ENCODE measurements around the gene SLC7A6. TPM values are rescaled to one million over a fixed set of nuclear protein-coding genes. Genes with fewer than 3 reads are reported as not detected.
"Not testable (repeated sequence)": the region's sequence is repeated elsewhere in the genome, so short reads cannot be mapped to it uniquely, and the experiment has no call there.

SLC7A6 gene
- total and polyA plus RNA-seq, 2 experiments from 2014 or later = 20.5 to 29.7 TPM

- Histone ChIP-seq H3K9me3 (ENCODE audit: low read depth) (no peaks in the 10 kb centered on the region), H3K4me3 (no peak overlapping the region), H3K27ac (no peak overlapping the region), H3K36me3 (replicated peaks; ENCODE audit: insufficient read depth, low read depth) (no peaks in the 10 kb centered on the region), H2AFZ (no peak overlapping the region), H3K4me2 (no peak overlapping the region), H4K20me1 (ENCODE audit: insufficient read depth, poor library complexity, severe bottlenecking) (no peaks in the 10 kb centered on the region), H3K4me1 (ENCODE audit: insufficient read depth) (no peaks in the 10 kb centered on the region), H3K79me2 (peaks cover 10% of the 10 kb centered on the region), H3K27me3 (no peaks in the 10 kb centered on the region), H3K9me2 (replicated peaks; ENCODE audit: insufficient read depth) (no peaks in the 10 kb centered on the region)
- WGBS (ENCODE audit: low lambda C conversion rate, missing lambda C conversion rate) = 95% methylated on average over 11 of the region's 12 CpGs
- TF ChIP-seq CTCF (IDR thresholded peaks at IDR 0.05; ENCODE audit: poor library complexity) = no peak
- no peak for TF ChIP-seq EZH2 (IDR thresholded peaks at IDR 0.05; ENCODE audit: borderline replicate concordance)
- TF ChIP-seq EZH2phosphoT487 (IDR thresholded peaks at IDR 0.05; ENCODE audit: low read depth, severe bottlenecking, unreplicated experiment) = no peak
- DNase-seq (ENCODE audit: low spot score) = no peak
Observed at GRCh38 chr16:68286153-68287074, 22.1 kb downstream of the SLC7A6 start.

- H4K20me1 ChIP-seq (ENCODE audit: insufficient read depth, poor library complexity, severe bottlenecking) = no peaks in the 10 kb centered on the region
- H3K36me3 ChIP-seq (replicated peaks; ENCODE audit: insufficient read depth, low read depth) = no peaks in the 10 kb centered on the region
- no peaks in the 10 kb centered on the region for H3K9me3 ChIP-seq (ENCODE audit: low read depth)
- H3K4me1 ChIP-seq (ENCODE audit: insufficient read depth) = no peaks in the 10 kb centered on the region
- H2AFZ ChIP-seq = no peak overlapping the region
- no peak overlapping the region for H3K27ac ChIP-seq
- no peak for TF ChIP-seq EZH2phosphoT487 (IDR thresholded peaks at IDR 0.05; ENCODE audit: low read depth, severe bottlenecking, unreplicated experiment)
- TF ChIP-seq EZH2 (IDR thresholded peaks at IDR 0.05; ENCODE audit: borderline replicate concordance) = no peak
- no peak for TF ChIP-seq CTCF (IDR thresholded peaks at IDR 0.05; ENCODE audit: poor library complexity)
- peaks cover 10% of the 10 kb centered on the region for H3K79me2 ChIP-seq
- no peak for DNase-seq (ENCODE audit: low spot score)
- WGBS (ENCODE audit: low lambda C conversion rate, missing lambda C conversion rate) = 96% methylated on average over 11 of the region's 11 CpGs
- no peak overlapping the region for H3K4me2 ChIP-seq
- H3K27me3 ChIP-seq = no peaks in the 10 kb centered on the region
- H3K4me3 ChIP-seq = no peak overlapping the region
- no peaks in the 10 kb centered on the region for H3K9me2 ChIP-seq (replicated peaks; ENCODE audit: insufficient read depth)
Observed at GRCh38 chr16:68287276-68288251, 23.2 kb downstream of the SLC7A6 start.

DNA sequence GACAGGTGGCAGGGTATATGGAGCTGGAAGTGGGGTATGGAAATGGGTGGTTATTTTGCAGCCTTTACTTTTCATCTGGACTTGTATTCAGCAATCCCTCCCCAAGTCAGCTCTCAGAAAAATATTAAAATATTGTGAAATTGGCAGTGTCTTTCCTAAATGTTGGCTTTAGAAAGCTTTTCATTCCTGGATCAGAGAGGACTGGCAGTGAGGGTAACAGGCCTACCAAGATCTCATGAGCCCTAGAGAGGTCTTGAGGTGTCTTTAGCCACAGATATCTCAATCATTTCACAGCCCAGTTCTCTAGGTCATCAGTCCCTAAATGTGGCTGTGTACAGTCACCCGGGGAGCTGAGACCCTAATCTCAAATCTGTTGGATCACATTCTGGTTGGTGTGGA, 23.9 kb downstream of the SLC7A6 start:
- Histone ChIP-seq H3K4me1 (ENCODE audit: insufficient read depth) (no peaks in the 10 kb centered on the region), H3K79me2 (peaks cover 8% of the 10 kb centered on the region), H4K20me1 (ENCODE audit: insufficient read depth, poor library complexity, severe bottlenecking) (no peaks in the 10 kb centered on the region), H3K27ac (no peak overlapping the region), H3K27me3 (no peaks in the 10 kb centered on the region), H3K4me2 (no peak overlapping the region), H3K9me3 (ENCODE audit: low read depth) (no peaks in the 10 kb centered on the region), H3K9me2 (replicated peaks; ENCODE audit: insufficient read depth) (no peaks in the 10 kb centered on the region), H2AFZ (no peak overlapping the region), H3K36me3 (replicated peaks; ENCODE audit: insufficient read depth, low read depth) (no peaks in the 10 kb centered on the region), H3K4me3 (no peak overlapping the region)
- no peak for DNase-seq (ENCODE audit: low spot score)
- TF ChIP-seq EZH2phosphoT487 (IDR thresholded peaks at IDR 0.05; ENCODE audit: low read depth, severe bottlenecking, unreplicated experiment) (no peak), CTCF (IDR thresholded peaks at IDR 0.05; ENCODE audit: poor library complexity) (no peak), EZH2 (IDR thresholded peaks at IDR 0.05; ENCODE audit: borderline replicate concordance) (no peak)
- 93% methylated on average over 1 of the region's 1 CpG for WGBS (ENCODE audit: low lambda C conversion rate, missing lambda C conversion rate)

DNA sequence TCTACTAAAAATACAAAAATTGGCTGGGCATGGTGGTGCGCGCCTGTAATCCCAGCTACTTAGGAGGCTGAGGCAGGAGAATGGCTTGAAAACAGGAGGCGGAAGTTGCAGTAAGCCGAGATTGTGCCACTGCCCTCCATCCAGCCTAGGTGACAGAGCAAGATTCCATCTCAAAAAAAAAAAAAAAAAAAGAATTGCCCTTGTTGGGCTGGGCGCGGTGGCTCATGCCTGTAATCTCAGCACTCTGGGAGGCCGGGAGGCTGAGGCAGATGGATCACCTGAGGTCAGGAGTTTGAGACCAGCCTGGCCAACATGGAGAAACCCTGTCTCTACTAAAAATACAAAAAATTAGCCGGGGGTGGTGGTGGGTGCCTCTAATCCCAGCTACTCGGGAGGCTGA, 24.5 kb downstream of the SLC7A6 start:
- H3K27me3 ChIP-seq; DNase-seq (ENCODE audit: low spot score); H3K9me2 ChIP-seq (replicated peaks; ENCODE audit: insufficient read depth); H3K4me2 ChIP-seq; H3K79me2 ChIP-seq; H3K4me1 ChIP-seq (ENCODE audit: insufficient read depth); H3K4me3 ChIP-seq; H3K27ac ChIP-seq; H4K20me1 ChIP-seq (ENCODE audit: insufficient read depth, poor library complexity, severe bottlenecking); H2AFZ ChIP-seq; H3K9me3 ChIP-seq (ENCODE audit: low read depth); H3K36me3 ChIP-seq (replicated peaks; ENCODE audit: insufficient read depth, low read depth): not testable (repeated sequence)
- 93% methylated on average over 9 of the region's 9 CpGs for WGBS (ENCODE audit: low lambda C conversion rate, missing lambda C conversion rate)
